ENCODE data around the gene STRADA.

GRCh38 chr17:63686138-63686685, 55.4 kb downstream of the STRADA start:
- TF ChIP-seq CTCF (IDR thresholded peaks at IDR 0.05) (no peak), ZFX (IDR thresholded peaks at IDR 0.05; ENCODE audit: borderline replicate concordance) (no peak)
